Measurements from ENCODE around the gene DNAJC5. TPM values are rescaled to one million over a fixed set of nuclear protein-coding genes. Genes with fewer than 3 reads are reported as not detected.

Gene DNAJC5
- total and polyA plus RNA-seq, 2 of the 8 experiments (the other 6 are each of a cell fraction or from before 2014, with no cell fraction given), result 19.2 to 31.2 TPM

GRCh38 chr20:63877755-63878470 lies 17.0 kb upstream of the DNAJC5 start (continued):
- TF ChIP-seq NANOG (IDR thresholded peaks at IDR 0.05; ENCODE audit: insufficient read depth, low read depth, low read length, poor library complexity, severe bottlenecking) (no peak), KDM1A (IDR thresholded peaks at IDR 0.05; ENCODE audit: borderline replicate concordance, low read length) (no peak), CEBPB (IDR thresholded peaks at IDR 0.05; ENCODE audit: low read depth, low read length) (no peak), POU5F1 (IDR thresholded peaks at IDR 0.05; ENCODE audit: low read depth, low read length) (no peak), E2F6 (IDR thresholded peaks at IDR 0.05) (no peak), RBBP5 (IDR thresholded peaks at IDR 0.05; ENCODE audit: borderline replicate concordance, low read depth, low read length) (no peak), CREB1 (IDR thresholded peaks at IDR 0.05) (no peak), USF2 (IDR thresholded peaks at IDR 0.05; ENCODE audit: low read length) (no peak), HDAC6 (IDR thresholded peaks at IDR 0.05; ENCODE audit: low read depth, low read length) (no peak)

Measured in H1 (cell line).